ENCODE results near the gene DNMT3B. TPM values are rescaled to one million over a fixed set of nuclear protein-coding genes. Genes with fewer than 3 reads are reported as not detected.

DNMT3B gene
- total RNA-seq, 8 experiments from 2014 or later = 1.4 to 35.2 (median 10.5) TPM

DNA sequence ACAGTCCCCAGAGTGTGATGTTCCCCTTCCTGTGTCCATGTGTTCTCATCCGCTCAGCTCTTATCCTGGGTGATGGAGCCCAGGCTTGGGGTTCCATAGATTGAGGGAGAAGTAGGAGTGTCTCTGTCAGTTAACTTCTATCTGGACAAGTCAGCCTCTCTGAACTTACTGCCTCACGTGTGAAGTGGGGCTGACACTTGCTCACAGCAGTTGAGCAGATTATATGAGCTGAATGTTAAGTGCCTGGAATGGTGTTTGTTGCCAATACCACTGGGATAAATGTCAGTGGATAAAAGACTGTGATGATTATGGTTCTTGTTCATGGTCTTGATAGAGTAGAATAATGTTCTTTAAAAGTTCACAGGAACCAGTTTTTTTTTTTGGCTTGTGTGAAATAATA lies 79.4 kb downstream of the DNMT3B start:
- H3K4me3 ChIP-seq = no peak overlapping the region
- in situ Hi-C loops (cut with MboI; ENCODE audit: low pct_unique_long_range_greater_than_20kb in 2 of 9, low sequenced_read_pairs in 9 of 9, unreplicated experiment in 9 of 9) = no loop called here
- WGBS, 10 experiments = 80 to 100% (median 100%) methylated on average over 1 of the region's 2 CpGs; no CpG with 5 or more reads in 6 of the 10 experiments
- H3K4me1 ChIP-seq (replicated peaks in 1 of 2) = no peaks in the 10 kb centered on the region
- no peak overlapping the region for H3K27ac ChIP-seq
- ATAC-seq (replicated peaks in 6 of 8) = no peak

DNA sequence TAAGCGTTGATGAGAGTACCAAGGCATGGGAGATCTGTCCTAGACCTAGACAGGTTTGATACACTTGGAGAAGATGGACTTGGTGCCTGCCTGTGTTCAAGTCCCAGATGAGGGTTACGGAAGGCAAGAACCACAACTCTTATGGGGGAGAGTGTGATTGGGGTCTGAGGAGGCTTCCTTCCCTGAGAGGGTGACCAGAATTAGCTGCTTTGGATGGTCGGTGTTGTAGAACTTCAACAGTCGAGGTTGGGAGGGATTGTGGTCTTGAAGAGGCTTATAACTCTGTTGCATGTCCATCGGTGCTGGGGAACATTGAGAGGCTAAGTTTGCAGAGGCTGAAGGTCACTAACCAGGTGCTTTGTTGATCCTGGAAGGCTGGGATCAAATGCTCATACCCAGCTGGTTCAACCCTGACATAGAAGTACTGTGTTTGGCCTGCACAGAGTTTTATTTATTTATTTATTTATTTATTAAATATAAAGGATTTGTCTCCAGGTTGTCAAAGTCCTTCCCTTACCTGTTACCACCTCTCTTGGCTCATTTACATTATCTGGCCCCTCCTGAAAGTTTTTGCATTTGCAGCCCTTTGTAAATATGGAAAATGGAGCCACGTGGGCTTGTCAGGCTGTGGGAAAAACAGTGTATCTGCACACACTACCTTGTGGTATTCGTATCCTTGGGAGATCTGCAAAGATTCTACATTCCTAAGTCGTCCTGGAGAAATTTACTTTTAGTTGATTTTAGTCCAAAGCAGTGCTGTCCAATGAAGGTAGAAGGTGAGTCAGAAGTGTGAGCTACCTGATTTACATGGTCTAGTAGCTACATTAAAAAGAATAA lies 80.7 kb downstream of the DNMT3B start:
- ATAC-seq (replicated peaks in 6 of 8) = no peak
- no peak overlapping the region for H3K4me3 ChIP-seq
- no peak overlapping the region for H3K27ac ChIP-seq
- 70 to 100% (median 88%) methylated on average over 1 to 6 of the region's 8 CpGs for WGBS, 10 experiments
- H3K4me1 ChIP-seq (replicated peaks in 1 of 2) = no peaks in the 10 kb centered on the region
- in situ Hi-C loops (cut with MboI; ENCODE audit: low pct_unique_long_range_greater_than_20kb in 2 of 9, low sequenced_read_pairs in 9 of 9, unreplicated experiment in 9 of 9) = no loop called here

GRCh38 chr20:32845786-32846185 lies 83.6 kb downstream of the DNMT3B start:
- ATAC-seq (replicated peaks in 6 of 8) = no peak
- Histone ChIP-seq H3K4me3 (no peak overlapping the region), H3K4me1 (replicated peaks in 1 of 2) (no peaks in the 10 kb centered on the region), H3K27ac (no peak overlapping the region)
- in situ Hi-C loops (cut with MboI; ENCODE audit: low pct_unique_long_range_greater_than_20kb in 2 of 9, low sequenced_read_pairs in 9 of 9, unreplicated experiment in 9 of 9) = no loop called here
- WGBS, 10 experiments = 62 to 100% (median 98%) methylated on average over 2 of the region's 2 CpGs; no CpG with 5 or more reads in 6 of the 10 experiments

GRCh38 chr20:32846852-32847251 lies 84.7 kb downstream of the DNMT3B start:
- no peak overlapping the region for H3K4me3 ChIP-seq
- in situ Hi-C loops (cut with MboI; ENCODE audit: low pct_unique_long_range_greater_than_20kb in 2 of 9, low sequenced_read_pairs in 9 of 9, unreplicated experiment in 9 of 9) = no loop called here
- no peaks in the 10 kb centered on the region for H3K4me1 ChIP-seq (replicated peaks in 1 of 2)
- no peak overlapping the region for H3K27ac ChIP-seq
- WGBS, 10 experiments = 78 to 100% (median 95%) methylated on average over 1 to 5 of the region's 5 CpGs; no CpG with 5 or more reads in 3 of the 10 experiments
- ATAC-seq (replicated peaks in 6 of 8) = no peak

DNA sequence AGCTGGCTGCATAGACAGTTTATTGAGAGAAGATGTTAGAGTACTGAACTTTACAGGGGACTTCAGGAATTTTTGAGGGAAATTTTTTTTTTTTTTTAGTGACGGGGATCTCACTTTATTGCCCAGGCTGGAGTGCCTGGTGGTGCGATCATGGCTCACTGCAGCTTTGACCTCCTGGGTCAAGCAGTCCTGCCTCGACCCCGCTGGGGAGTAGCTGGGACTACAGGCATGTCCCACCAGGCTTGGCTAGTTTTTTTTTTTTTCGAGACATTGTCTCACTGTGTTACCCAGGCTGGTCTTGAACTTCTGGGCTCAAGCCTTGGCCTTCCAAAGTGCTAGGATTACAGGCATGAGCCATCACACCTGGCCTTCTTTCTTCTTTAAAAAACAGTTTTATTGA lies 85.8 kb downstream of the DNMT3B start:
- no peak for ATAC-seq (replicated peaks in 6 of 8)
- Histone ChIP-seq H3K4me1 (replicated peaks in 1 of 2) (no peaks in the 10 kb centered on the region), H3K27ac (no peak overlapping the region), H3K4me3 (no peak overlapping the region)
- in situ Hi-C loops (cut with MboI; ENCODE audit: low pct_unique_long_range_greater_than_20kb in 2 of 9, low sequenced_read_pairs in 9 of 9, unreplicated experiment in 9 of 9) = no loop called here
- WGBS, 10 experiments = 88 to 100% (median 100%) methylated on average over 1 to 4 of the region's 5 CpGs; no CpG with 5 or more reads in 3 of the 10 experiments

DNA sequence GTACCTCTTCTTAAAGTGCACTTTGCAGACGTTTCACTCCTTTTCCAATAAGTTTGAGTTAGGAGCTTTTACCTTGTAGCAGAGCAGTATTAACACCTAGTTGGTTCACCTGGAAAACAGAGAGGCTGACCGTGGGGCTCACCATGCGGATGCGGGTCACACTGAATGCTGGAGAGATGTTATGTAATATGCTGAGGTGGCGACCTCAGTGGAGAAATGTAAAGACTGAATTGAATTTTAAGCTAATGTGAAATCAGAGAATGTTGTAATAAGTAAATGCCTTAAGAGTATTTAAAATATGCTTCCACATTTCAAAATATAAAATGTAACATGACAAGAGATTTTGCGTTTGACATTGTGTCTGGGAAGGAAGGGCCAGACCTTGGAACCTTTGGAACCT lies 86.7 kb downstream of the DNMT3B start:
- in situ Hi-C loops (cut with MboI; ENCODE audit: low pct_unique_long_range_greater_than_20kb in 2 of 9, low sequenced_read_pairs in 9 of 9, unreplicated experiment in 9 of 9) = no loop called here
- ATAC-seq (replicated peaks in 6 of 8) = no peak
- H3K4me1 ChIP-seq (replicated peaks in 1 of 2) = no peaks in the 10 kb centered on the region
- H3K4me3 ChIP-seq = no peak overlapping the region
- no peak overlapping the region for H3K27ac ChIP-seq
- 80 to 100% (median 95%) methylated on average over 1 to 6 of the region's 6 CpGs; no CpG with 5 or more reads in 1 of the 10 experiments for WGBS, 10 experiments

GRCh38 chr20:32849577-32849976 lies 87.4 kb downstream of the DNMT3B start:
- no peak for ATAC-seq (replicated peaks in 6 of 8)

DNA sequence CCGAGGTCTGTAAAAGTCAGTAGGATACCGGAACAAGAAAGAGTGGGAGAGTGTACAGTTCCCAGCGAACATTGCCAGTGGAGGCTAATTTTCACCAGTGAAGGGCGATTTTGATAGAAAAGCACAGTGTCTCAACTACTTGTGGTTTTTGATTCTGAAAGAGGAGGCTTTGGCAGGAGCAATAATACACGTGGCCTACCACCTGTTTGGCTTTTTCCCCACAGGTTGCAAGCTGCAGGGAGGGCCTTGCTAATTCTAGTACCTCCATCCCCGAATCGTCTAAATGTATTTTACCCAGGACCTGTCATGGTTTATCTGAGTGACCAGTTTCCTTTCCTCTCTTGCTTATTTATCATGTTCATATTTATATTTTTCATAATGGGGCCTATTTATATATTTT lies 93.2 kb downstream of the DNMT3B start:
- 78 to 100% (median 93%) methylated on average over 1 to 7 of the region's 7 CpGs for WGBS, 10 experiments
- in situ Hi-C loops (cut with MboI; ENCODE audit: low pct_unique_long_range_greater_than_20kb in 2 of 9, low sequenced_read_pairs in 9 of 9, unreplicated experiment in 9 of 9) = no loop called here
- H3K27ac ChIP-seq = no peak overlapping the region

More at GRCh38 chr20:32849577-32849976, 87.4 kb downstream of the DNMT3B start:
- in situ Hi-C loops (cut with MboI; ENCODE audit: low pct_unique_long_range_greater_than_20kb in 2 of 9, low sequenced_read_pairs in 9 of 9, unreplicated experiment in 9 of 9) = no loop called here
- Histone ChIP-seq H3K4me3 (no peak overlapping the region), H3K27ac (no peak overlapping the region), H3K4me1 (replicated peaks in 1 of 2) (no peaks in the 10 kb centered on the region)
- WGBS, 10 experiments = 20 to 100% (median 96%) methylated on average over 1 to 5 of the region's 6 CpGs

GRCh38 chr20:32858189-32858588 lies 96.0 kb downstream of the DNMT3B start:
- H3K4me1 ChIP-seq (replicated peaks in 1 of 2) = no peaks in the 10 kb centered on the region
- in situ Hi-C loops (cut with MboI; ENCODE audit: low pct_unique_long_range_greater_than_20kb in 2 of 9, low sequenced_read_pairs in 9 of 9, unreplicated experiment in 9 of 9) = no loop called here
- WGBS, 10 experiments = 40 to 100% (median 100%) methylated on average over 1 to 2 of the region's 2 CpGs; no CpG with 5 or more reads in 6 of the 10 experiments
- no peak overlapping the region for H3K27ac ChIP-seq
- no peak overlapping the region for H3K4me3 ChIP-seq
- no peak for ATAC-seq (replicated peaks in 6 of 8)

More for the DNA sequence above, 93.2 kb downstream of the DNMT3B start:
- Histone ChIP-seq H3K4me3 (no peak overlapping the region), H3K4me1 (replicated peaks in 1 of 2) (no peaks in the 10 kb centered on the region)
- ATAC-seq (replicated peaks in 6 of 8) = no peak

Other genes starting within 250 kb of the DNMT3B start
- gene NOL4L, start 177.1 kb upstream of the DNMT3B start, total RNA-seq = 10 to 100 TPM in 7 of 8 experiments, 1 to 10 TPM in 1; 9.1 to 34.6 (median 20.4) TPM
- 1 to 10 TPM in 4 of 8 experiments, under 1 TPM in 2, not detected in 2; 0.08 to 1.6 (median 1.3) TPM for gene C20orf203, start 88.4 kb upstream of the DNMT3B start, total RNA-seq
- gene COMMD7, start 18.9 kb upstream of the DNMT3B start, total RNA-seq = 10 to 100 TPM; 14.1 to 35.3 (median 17.5) TPM
- 100 to 1,000 TPM in 5 of 8 experiments, 10 to 100 TPM in 3; 63.9 to 147 (median 105) TPM for gene MAPRE1, start 57.6 kb downstream of the DNMT3B start, total RNA-seq
- gene EFCAB8, start 96.5 kb downstream of the DNMT3B start, total RNA-seq = under 1 TPM in 5 of 8 experiments, not detected in 3; 0.05 to 0.73 (median 0.17) TPM
- not detected for gene SUN5, start 242.0 kb downstream of the DNMT3B start, total RNA-seq
- gene BPIFB2, start 245.3 kb downstream of the DNMT3B start, total RNA-seq = not detected